ENCODE data around the gene ST6GALNAC3.

Gene ST6GALNAC3

DNA sequence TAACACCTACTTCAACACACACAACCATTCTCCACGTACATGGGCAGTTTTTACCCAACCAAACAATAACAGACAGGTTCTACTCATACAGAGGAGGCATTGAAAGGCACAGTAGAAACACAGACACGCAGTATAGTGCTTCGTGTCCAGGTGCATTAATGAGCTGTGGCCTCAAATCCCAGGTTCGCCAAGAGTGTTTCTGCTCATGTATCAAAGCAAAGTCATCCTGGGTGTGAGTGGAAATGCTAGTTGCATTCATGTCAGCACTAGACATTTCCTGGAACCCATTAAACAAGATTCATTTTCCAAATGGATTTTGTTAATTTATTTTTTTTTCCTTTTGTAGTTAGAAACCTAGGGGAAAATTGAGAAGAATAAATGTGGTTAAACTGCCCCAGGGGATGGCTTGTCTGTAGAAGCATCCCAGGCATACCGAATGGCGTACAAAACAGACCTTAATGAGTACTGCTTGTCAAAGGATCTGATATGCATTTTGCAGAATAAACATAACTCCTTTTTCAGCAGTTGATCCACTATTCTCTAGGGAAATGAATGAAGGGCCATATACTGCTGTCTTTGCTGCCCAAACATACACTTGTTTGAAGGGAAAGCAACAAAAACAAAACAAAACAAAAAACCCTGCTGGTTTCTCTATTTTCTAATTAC, 494.2 kb downstream of the ST6GALNAC3 start:
- Histone ChIP-seq H3K79me2 (ENCODE audit: insufficient read depth, low read depth) (no peaks in the 10 kb centered on the region), H3K4me3 (IDR thresholded peaks at IDR 0.05; ENCODE audit: insufficient read depth, low read depth, low read length) (no peak overlapping the region), H3K4me1 (ENCODE audit: low read depth, poor library complexity, severe bottlenecking) (no peaks in the 10 kb centered on the region), H4K20me1 (ENCODE audit: insufficient read depth) (no peaks in the 10 kb centered on the region), H3K27me3 (ENCODE audit: insufficient read depth, low read depth) (no peaks in the 10 kb centered on the region), H3K27ac (no peak overlapping the region), H3K9ac (no peak overlapping the region), H3K36me3 (ENCODE audit: insufficient read depth) (no peaks in the 10 kb centered on the region), H2AFZ (ENCODE audit: low read depth) (no peak overlapping the region), H3K4me2 (no peak overlapping the region)
- TF ChIP-seq, protein P1, sequence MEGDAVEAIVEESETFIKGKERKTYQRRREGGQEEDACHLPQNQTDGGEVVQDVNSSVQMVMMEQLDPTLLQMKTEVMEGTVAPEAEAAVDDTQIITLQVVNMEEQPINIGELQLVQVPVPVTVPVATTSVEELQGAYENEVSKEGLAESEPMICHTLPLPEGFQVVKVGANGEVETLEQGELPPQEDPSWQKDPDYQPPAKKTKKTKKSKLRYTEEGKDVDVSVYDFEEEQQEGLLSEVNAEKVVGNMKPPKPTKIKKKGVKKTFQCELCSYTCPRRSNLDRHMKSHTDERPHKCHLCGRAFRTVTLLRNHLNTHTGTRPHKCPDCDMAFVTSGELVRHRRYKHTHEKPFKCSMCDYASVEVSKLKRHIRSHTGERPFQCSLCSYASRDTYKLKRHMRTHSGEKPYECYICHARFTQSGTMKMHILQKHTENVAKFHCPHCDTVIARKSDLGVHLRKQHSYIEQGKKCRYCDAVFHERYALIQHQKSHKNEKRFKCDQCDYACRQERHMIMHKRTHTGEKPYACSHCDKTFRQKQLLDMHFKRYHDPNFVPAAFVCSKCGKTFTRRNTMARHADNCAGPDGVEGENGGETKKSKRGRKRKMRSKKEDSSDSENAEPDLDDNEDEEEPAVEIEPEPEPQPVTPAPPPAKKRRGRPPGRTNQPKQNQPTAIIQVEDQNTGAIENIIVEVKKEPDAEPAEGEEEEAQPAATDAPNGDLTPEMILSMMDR (conservative IDR thresholded peaks at IDR 0.05; ENCODE audit: low read depth, low read length): no peak

DNA sequence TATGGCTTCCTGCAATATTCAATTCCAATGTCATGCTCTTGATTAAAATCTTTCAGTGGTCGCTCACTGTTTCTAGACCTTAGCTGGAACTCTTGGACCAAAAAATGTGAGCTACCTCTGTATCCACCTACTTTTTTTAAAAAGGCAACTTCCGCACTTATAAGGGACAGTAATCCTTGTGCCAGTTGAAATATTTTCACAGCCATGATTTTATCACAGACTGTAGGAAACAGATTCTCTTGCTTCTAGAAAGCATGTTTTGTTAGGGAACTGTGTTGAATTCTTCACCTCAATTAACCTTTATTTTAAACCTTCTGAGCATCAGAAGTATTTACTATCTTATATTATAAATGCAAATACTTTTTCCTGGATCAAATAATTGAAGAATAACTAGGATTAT, 496.7 kb downstream of the ST6GALNAC3 start:
- Histone ChIP-seq H3K4me3 (IDR thresholded peaks at IDR 0.05; ENCODE audit: insufficient read depth, low read depth, low read length) (no peak overlapping the region), H3K4me1 (ENCODE audit: low read depth, poor library complexity, severe bottlenecking) (no peaks in the 10 kb centered on the region), H2AFZ (ENCODE audit: low read depth) (no peak overlapping the region), H3K4me2 (no peak overlapping the region), H4K20me1 (ENCODE audit: insufficient read depth) (no peaks in the 10 kb centered on the region), H3K27ac (no peak overlapping the region), H3K9ac (no peak overlapping the region), H3K36me3 (ENCODE audit: insufficient read depth) (no peaks in the 10 kb centered on the region), H3K27me3 (ENCODE audit: insufficient read depth, low read depth) (no peaks in the 10 kb centered on the region), H3K79me2 (ENCODE audit: insufficient read depth, low read depth) (no peaks in the 10 kb centered on the region)
- TF ChIP-seq, protein P1 (conservative IDR thresholded peaks at IDR 0.05; ENCODE audit: low read depth, low read length): no peak

DNA sequence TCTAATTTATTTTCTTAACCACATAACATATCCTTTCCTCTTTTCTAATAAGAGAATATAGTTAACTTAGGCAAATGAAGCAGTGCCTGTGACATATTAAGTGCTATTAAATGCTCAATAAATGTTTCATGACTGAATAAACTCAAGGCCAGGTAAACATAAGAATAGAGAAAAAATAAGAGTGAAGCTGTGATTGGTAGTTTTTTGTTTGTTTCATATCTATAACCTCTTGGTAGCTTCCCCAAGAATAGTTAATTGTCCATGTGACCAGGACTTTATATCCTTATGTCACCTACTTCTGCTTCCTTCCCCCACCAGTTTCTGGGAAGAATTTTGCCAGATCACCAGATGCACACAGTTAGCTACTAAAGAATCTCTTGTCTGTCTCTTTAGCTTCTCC, 497.7 kb downstream of the ST6GALNAC3 start:
- Histone ChIP-seq H3K4me3 (IDR thresholded peaks at IDR 0.05; ENCODE audit: insufficient read depth, low read depth, low read length) (no peak overlapping the region), H3K4me2 (no peak overlapping the region), H3K4me1 (ENCODE audit: low read depth, poor library complexity, severe bottlenecking) (no peaks in the 10 kb centered on the region), H2AFZ (ENCODE audit: low read depth) (no peak overlapping the region), H3K27ac (no peak overlapping the region), H3K9ac (no peak overlapping the region), H3K36me3 (ENCODE audit: insufficient read depth) (no peaks in the 10 kb centered on the region), H3K79me2 (ENCODE audit: insufficient read depth, low read depth) (no peaks in the 10 kb centered on the region), H3K27me3 (ENCODE audit: insufficient read depth, low read depth) (no peaks in the 10 kb centered on the region), H4K20me1 (ENCODE audit: insufficient read depth) (no peaks in the 10 kb centered on the region)
- TF ChIP-seq, protein P1 (conservative IDR thresholded peaks at IDR 0.05; ENCODE audit: low read depth, low read length): no peak

DNA sequence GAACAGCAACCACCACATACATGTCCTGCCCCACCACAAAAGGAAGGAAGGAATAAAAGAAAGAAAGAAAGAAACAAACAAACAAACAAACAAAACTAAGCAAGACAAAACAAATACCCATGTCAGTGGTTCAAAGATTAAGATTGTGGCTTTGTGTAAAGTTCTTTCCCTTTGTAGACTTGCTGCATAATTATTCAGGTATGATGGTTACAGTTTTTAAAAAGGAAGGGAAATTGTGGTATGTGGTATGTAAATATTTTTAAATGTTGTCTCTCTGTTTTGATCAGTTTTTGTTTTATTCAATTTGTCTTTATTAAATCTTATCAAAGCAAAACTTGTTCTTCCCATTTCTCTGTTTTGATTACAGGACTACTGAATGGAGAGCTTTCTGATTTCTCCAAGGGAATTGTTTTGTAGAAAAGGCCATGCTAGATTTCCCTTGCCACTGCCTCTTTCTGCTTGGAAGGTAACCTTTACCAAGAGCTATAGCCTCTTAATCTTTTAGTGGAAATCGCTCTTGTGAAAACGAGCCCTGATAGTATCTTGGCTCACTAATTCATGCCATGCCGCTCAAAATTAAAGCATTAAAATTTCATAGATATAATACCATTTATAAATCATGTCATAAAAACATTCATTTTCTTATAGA, 502.5 kb downstream of the ST6GALNAC3 start:
- TF ChIP-seq, protein P1 (conservative IDR thresholded peaks at IDR 0.05; ENCODE audit: low read depth, low read length): no peak
- Histone ChIP-seq H3K4me1 (ENCODE audit: low read depth, poor library complexity, severe bottlenecking) (no peaks in the 10 kb centered on the region), H3K4me2 (no peak overlapping the region), H3K9ac (no peak overlapping the region), H2AFZ (ENCODE audit: low read depth) (no peak overlapping the region), H3K36me3 (ENCODE audit: insufficient read depth) (no peaks in the 10 kb centered on the region), H3K27ac (no peak overlapping the region), H4K20me1 (ENCODE audit: insufficient read depth) (no peaks in the 10 kb centered on the region), H3K4me3 (IDR thresholded peaks at IDR 0.05; ENCODE audit: insufficient read depth, low read depth, low read length) (no peak overlapping the region), H3K79me2 (ENCODE audit: insufficient read depth, low read depth) (no peaks in the 10 kb centered on the region), H3K27me3 (ENCODE audit: insufficient read depth, low read depth) (no peaks in the 10 kb centered on the region)

Data from KMS-11 (cell line).